Activated CD8-positive, alpha-beta memory T cell treated with anti-CD3 and anti-CD28 coated beads, Interleukin-2, amount 10 ng/mL, durations not matched to agents 7 days and 5 days (primary cell): ENCODE measurements around the gene NAXD. TPM values are rescaled to one million over a fixed set of nuclear protein-coding genes. Genes with fewer than 3 reads are reported as not detected.
A peak's percentile ranks its signal among the peaks of the same experiment; 100 is the strongest.

Experiments
- ATAC-seq: fragments of 150-1000 bp; cut with Tn5 transposase; one replicate; pipeline ENCODE4 v1.10.0; 2021; ENCODE audit warnings: moderate library complexity
- CTCF ChIA-PET: fragments of 350-600 bp; sonication (Branson Sonifier 250); formaldehyde crosslinking; loops from one replicate; lab custom pipeline; 2021; ENCODE audit warnings: antibody characterized with exemption; lab: Charles Lee
- DNase-seq: peaks from one replicate; pipeline ENCODE4 v3.0.0-alpha.2; 2020
- H3K27ac Mint-ChIP-seq: one replicate; pipeline ENCODE4 v1.8.0; 2021; ENCODE audit warnings: mild to moderate bottlenecking, mixed read lengths
- H3K27me3 Mint-ChIP-seq: one replicate; pipeline ENCODE4 v1.8.0; 2021; ENCODE audit warnings: mixed read lengths
- H3K36me3 Mint-ChIP-seq: one replicate; pipeline ENCODE4 v1.8.0; 2021; ENCODE audit warnings: mild to moderate bottlenecking, mixed read lengths
- H3K4me1 Mint-ChIP-seq: one replicate; pipeline ENCODE4 v1.8.0; 2021; ENCODE audit warnings: mixed read lengths
- H3K4me3 Mint-ChIP-seq: one replicate; pipeline ENCODE4 v1.8.0; 2021; ENCODE audit warnings: mild to moderate bottlenecking, moderate library complexity, mixed read lengths
- H3K9me3 Mint-ChIP-seq: one replicate; pipeline ENCODE4 v1.8.0; 2022; ENCODE audit warnings: low read depth, mixed read lengths
- total RNA-seq, 2 experiments: library from RNA; stranded (reverse); gene quantifications; one replicate each; pipeline ENCODE4 v1.2.3, GENCODE V29; 2021

Gene NAXD
- total RNA-seq, 2 experiments from 2014 or later, result 26.3 to 29.5 TPM

- Mint-ChIP-seq H3K27me3 (no peaks in the 10 kb centered on the region), H3K4me1 (no peaks in the 10 kb centered on the region), H3K4me3 (no peak overlapping the region), H3K27ac (no peak overlapping the region), H3K36me3 (peaks cover 39% of the 10 kb centered on the region), H3K9me3 (no peaks in the 10 kb centered on the region)
- ATAC-seq, result no peak
- DNase-seq, result no peak
- CTCF ChIA-PET, result no interaction called here
Observed at GRCh38 chr13:110637275-110637674, 21.9 kb downstream of the NAXD start.

- H3K4me1 Mint-ChIP-seq, result no peaks in the 10 kb centered on the region
- no peak overlapping the region for H3K27ac Mint-ChIP-seq
- no peaks in the 10 kb centered on the region for H3K27me3 Mint-ChIP-seq
- CTCF ChIA-PET, result no interaction called here
- no peak overlapping the region for H3K4me3 Mint-ChIP-seq
- ATAC-seq (no peak), DNase-seq (no peak)
- H3K9me3 Mint-ChIP-seq, result no peaks in the 10 kb centered on the region
- peaks cover 35% of the 10 kb centered on the region for H3K36me3 Mint-ChIP-seq
Observed at GRCh38 chr13:110637747-110638146, 22.4 kb downstream of the NAXD start.

GRCh38 chr13:110638257-110638656, 22.9 kb downstream of the NAXD start:
- no peaks in the 10 kb centered on the region for H3K4me1 Mint-ChIP-seq

GRCh38 chr13:110638814-110639806, 23.8 kb downstream of the NAXD start:
- DNase-seq (no peak), ATAC-seq (no peak)
- H3K4me1 Mint-ChIP-seq, result no peaks in the 10 kb centered on the region
- H3K36me3 Mint-ChIP-seq, result peaks cover 33% of the 10 kb centered on the region
- H3K9me3 Mint-ChIP-seq, result no peaks in the 10 kb centered on the region
- H3K27me3 Mint-ChIP-seq, result no peaks in the 10 kb centered on the region
- CTCF ChIA-PET, result interaction anchor here (0.6 kb wide), 1 partner anchor 45 kb away, joined by 3 read pairs; no protein-coding TSS in a partner anchor
- H3K27ac Mint-ChIP-seq, result no peak overlapping the region
- no peak overlapping the region for H3K4me3 Mint-ChIP-seq

More at GRCh38 chr13:110638257-110638656, 22.9 kb downstream of the NAXD start:
- ATAC-seq, result no peak
- H3K9me3 Mint-ChIP-seq, result no peaks in the 10 kb centered on the region
- no peak for DNase-seq
- H3K4me3 Mint-ChIP-seq, result no peak overlapping the region
- H3K27ac Mint-ChIP-seq, result no peak overlapping the region
- CTCF ChIA-PET, result no interaction called here
- H3K27me3 Mint-ChIP-seq, result no peaks in the 10 kb centered on the region
- peaks cover 35% of the 10 kb centered on the region for H3K36me3 Mint-ChIP-seq

- Mint-ChIP-seq H3K27me3 (no peaks in the 10 kb centered on the region), H3K4me3 (no peak overlapping the region), H3K27ac (no peak overlapping the region), H3K9me3 (no peaks in the 10 kb centered on the region), H3K36me3 (peaks cover 27% of the 10 kb centered on the region), H3K4me1 (peaks cover 6% of the 10 kb centered on the region)
- CTCF ChIA-PET, result interaction anchor here (0.6 kb wide), 1 partner anchor 46 kb away, joined by 3 read pairs; no protein-coding TSS in a partner anchor
- no peak for DNase-seq
- ATAC-seq, result no peak
Observed at GRCh38 chr13:110639935-110640334, 24.6 kb downstream of the NAXD start.

- CTCF ChIA-PET, result no interaction called here
- DNase-seq (no peak), ATAC-seq (no peak)
- H3K4me3 Mint-ChIP-seq, result no peak overlapping the region
- no peak overlapping the region for H3K27ac Mint-ChIP-seq
- peaks cover 11% of the 10 kb centered on the region for H3K4me1 Mint-ChIP-seq
- no peaks in the 10 kb centered on the region for H3K9me3 Mint-ChIP-seq
- H3K27me3 Mint-ChIP-seq, result no peaks in the 10 kb centered on the region
- peaks cover 20% of the 10 kb centered on the region for H3K36me3 Mint-ChIP-seq
Observed at GRCh38 chr13:110640591-110641029, 25.3 kb downstream of the NAXD start.

- no peak for DNase-seq
- H3K4me3 Mint-ChIP-seq, result no peak overlapping the region
- no peaks in the 10 kb centered on the region for H3K9me3 Mint-ChIP-seq
- peaks cover 16% of the 10 kb centered on the region for H3K36me3 Mint-ChIP-seq
- ATAC-seq, result no peak
- CTCF ChIA-PET, result no interaction called here
- H3K4me1 Mint-ChIP-seq, result peaks cover 11% of the 10 kb centered on the region
- H3K27me3 Mint-ChIP-seq, result no peaks in the 10 kb centered on the region
- H3K27ac Mint-ChIP-seq, result no peak overlapping the region
Observed at GRCh38 chr13:110641055-110642015, 26.0 kb downstream of the NAXD start.

- no peak for DNase-seq
- Mint-ChIP-seq H3K9me3 (no peaks in the 10 kb centered on the region), H3K27ac (no peak overlapping the region), H3K4me1 (peaks cover 11% of the 10 kb centered on the region), H3K4me3 (no peak overlapping the region), H3K36me3 (peaks cover 15% of the 10 kb centered on the region), H3K27me3 (no peaks in the 10 kb centered on the region)
- CTCF ChIA-PET, result no interaction called here
- ATAC-seq, result no peak
Observed at GRCh38 chr13:110642291-110642981, 27.1 kb downstream of the NAXD start.

GRCh38 chr13:110643324-110643723, 28.0 kb downstream of the NAXD start:
- no peak overlapping the region for H3K4me3 Mint-ChIP-seq
- peaks cover 11% of the 10 kb centered on the region for H3K4me1 Mint-ChIP-seq
- DNase-seq (no peak), ATAC-seq (no peak)
- H3K27ac Mint-ChIP-seq, result no peak overlapping the region
- no peaks in the 10 kb centered on the region for H3K27me3 Mint-ChIP-seq
- no peaks in the 10 kb centered on the region for H3K9me3 Mint-ChIP-seq
- H3K36me3 Mint-ChIP-seq, result peaks cover 13% of the 10 kb centered on the region
- CTCF ChIA-PET, result no interaction called here

- ATAC-seq (no peak), DNase-seq (no peak)
- CTCF ChIA-PET, result interaction anchor here (0.8 to 2.5 kb wide), 4 partner anchors 25 to 176 kb away, joined by 3 to 6 read pairs (median 4); no protein-coding TSS in a partner anchor
- no peaks in the 10 kb centered on the region for H3K27me3 Mint-ChIP-seq
- no peaks in the 10 kb centered on the region for H3K9me3 Mint-ChIP-seq
- H3K36me3 Mint-ChIP-seq, result peaks cover 9% of the 10 kb centered on the region
- peaks cover 11% of the 10 kb centered on the region for H3K4me1 Mint-ChIP-seq
- no peak overlapping the region for H3K27ac Mint-ChIP-seq
- no peak overlapping the region for H3K4me3 Mint-ChIP-seq
Observed at GRCh38 chr13:110643768-110644421, 28.6 kb downstream of the NAXD start.

- H3K27ac Mint-ChIP-seq, result no peak overlapping the region
- CTCF ChIA-PET, result interaction anchor here (0.6 to 2.5 kb wide), 9 partner anchors 10 to 189 kb away, joined by 3 to 6 read pairs (median 4); no protein-coding TSS in a partner anchor
- H3K4me1 Mint-ChIP-seq, result peaks cover 11% of the 10 kb centered on the region
- peaks cover 6% of the 10 kb centered on the region for H3K36me3 Mint-ChIP-seq
- H3K4me3 Mint-ChIP-seq, result no peak overlapping the region
- peak; percentile 91 for ATAC-seq
- no peaks in the 10 kb centered on the region for H3K9me3 Mint-ChIP-seq
- DNase-seq, result peak; percentile 79
- H3K27me3 Mint-ChIP-seq, result no peaks in the 10 kb centered on the region
Observed at GRCh38 chr13:110644892-110645521, 29.7 kb downstream of the NAXD start.

- Mint-ChIP-seq H3K4me3 (no peak overlapping the region), H3K36me3 (peaks cover 4% of the 10 kb centered on the region), H3K27ac (peak overlapping the region; percentile 19), H3K9me3 (no peaks in the 10 kb centered on the region), H3K4me1 (peaks cover 11% of the 10 kb centered on the region), H3K27me3 (no peaks in the 10 kb centered on the region)
- ATAC-seq (no peak), DNase-seq (no peak)
- CTCF ChIA-PET, result interaction anchor here (1.1 to 2.5 kb wide), 3 partner anchors 29 to 67 kb away, joined by 3 to 6 read pairs (median 4); no protein-coding TSS in a partner anchor
Observed at GRCh38 chr13:110645750-110646149, 30.4 kb downstream of the NAXD start.
